Uterus (tissue), 2 donors: Measurements from ENCODE around the gene NCOA3.

Source experiments
- CTCF ChIP-seq, 4 experiments: fragments of 200-600 bp in 2 of 4; fragments of 450-650 bp in 2 of 4; sonication (generic) in 2 of 4; IDR thresholded peaks; one replicate each; pipeline ENCODE4 v1.5.1; 2016 to 2019; ENCODE audit warnings: antibody characterized with exemption in 4 of 4, mild to moderate bottlenecking in 2 of 4, moderate library complexity in 1 of 4
- POLR2A ChIP-seq, 2 donors: fragments of 450-650 bp; IDR thresholded peaks; one replicate each; pipeline ENCODE4 v1.6.1; 2016; ENCODE audit warnings: antibody characterized with exemption in 2 of 2, mild to moderate bottlenecking in 1 of 2, moderate library complexity in 1 of 2

DNA sequence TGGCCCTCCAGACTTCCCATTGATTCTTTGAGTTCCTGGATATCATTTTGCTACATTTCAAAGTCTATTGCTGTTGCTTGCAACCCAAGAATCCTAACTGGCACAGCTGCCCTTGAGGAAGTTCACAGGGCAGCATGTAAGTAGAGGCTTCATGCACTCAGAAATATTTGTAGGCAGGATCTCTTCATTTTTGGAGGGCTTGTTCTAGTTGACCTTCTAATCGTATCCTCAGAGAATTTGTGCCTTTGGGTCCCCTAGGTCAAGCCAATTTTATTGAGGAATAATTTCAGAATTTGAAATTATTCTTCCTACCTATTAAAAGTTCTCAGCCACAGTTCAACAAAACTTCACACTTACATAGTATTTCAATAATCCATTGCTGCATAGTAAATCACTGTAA lies 5.6 kb upstream of the NCOA3 start:
- no peak for TF ChIP-seq POLR2A (IDR thresholded peaks at IDR 0.05)
- TF ChIP-seq CTCF (IDR thresholded peaks at IDR 0.05): no peak
